GM18507 (cell line): Measurements from ENCODE around the gene DENND2D.
"Not testable (repeated sequence)": the region's sequence is repeated elsewhere in the genome, so short reads cannot be mapped to it uniquely, and the experiment has no call there.

Experiments used
- DNase-seq: peaks from one replicate; pipeline ENCODE4 v3.0.0; 2011; ENCODE audit warnings: low read depth; ENCODE audit not compliant: insufficient read length; ENCODE audit errors: extremely low spot score
- FAIRE-seq: peaks from 2 replicates; lab custom pipeline; 2011; peaks lifted over from hg19 to GRCh38; lab: Jason Lieb, UNC

The DENND2D gene

GRCh38 chr1:111222308-111223125, 22.1 kb upstream of the DENND2D start:
- DNase-seq (peak; percentile 75), FAIRE-seq (peak; percentile 87)

DNA sequence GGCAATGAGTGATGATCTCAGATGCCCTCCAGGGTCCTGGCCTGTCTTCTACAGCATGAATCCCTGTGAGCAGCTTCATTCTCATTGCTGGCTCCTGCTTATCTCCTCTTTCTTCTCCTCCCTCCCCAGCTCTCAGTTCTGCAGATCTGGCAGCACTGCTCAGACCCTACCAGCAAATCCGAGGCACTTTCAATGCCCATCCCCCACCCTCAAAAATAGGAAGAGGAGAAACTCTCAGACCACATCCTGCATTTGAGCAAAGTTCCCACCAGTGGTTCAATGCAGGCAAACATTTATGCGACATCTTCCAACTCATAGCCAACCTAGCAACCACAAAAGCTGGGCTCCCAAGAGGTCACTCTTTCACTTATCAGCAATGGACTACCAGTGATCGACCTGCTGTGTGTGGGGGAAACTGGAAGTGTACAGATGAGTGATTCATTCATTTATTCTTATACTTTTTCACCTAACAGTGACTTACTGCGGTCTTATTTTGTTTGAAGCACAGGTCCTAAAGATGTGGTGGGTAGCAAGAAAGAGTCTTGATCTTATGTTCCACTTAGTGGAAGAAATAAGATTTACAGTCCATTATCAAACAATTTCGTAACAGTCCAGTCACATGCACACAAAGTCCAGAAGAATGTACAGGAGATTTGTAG, 21.3 kb upstream of the DENND2D start:
- FAIRE-seq, result peak; percentile 99
- peak; percentile 69 for DNase-seq

DNA sequence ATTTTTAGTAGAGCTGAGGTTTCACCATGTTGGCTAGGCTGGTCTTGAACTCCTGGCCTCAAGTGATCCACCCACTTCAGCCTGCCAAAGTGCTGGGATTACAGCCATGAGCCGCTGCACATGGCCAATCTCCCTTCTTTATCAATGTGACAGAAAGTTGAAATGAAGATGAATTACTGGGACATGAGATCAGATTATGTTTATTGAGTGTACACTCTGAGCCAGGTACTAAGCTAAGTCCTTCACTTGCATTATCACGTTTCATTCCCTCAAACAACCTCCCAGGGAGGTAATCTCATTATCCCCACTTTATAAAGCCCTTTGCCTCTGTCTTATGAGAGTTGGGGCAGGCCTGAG, 20.8 kb upstream of the DENND2D start:
- FAIRE-seq, result no peak
- DNase-seq, result no peak

- FAIRE-seq (peak; percentile 42), DNase-seq (no peak)
These were observed 19.9 kb upstream of the DENND2D start for GRCh38 chr1:111220302-111220890.

- DNase-seq, result no peak
- peak; percentile 98 for FAIRE-seq
These were observed 19.3 kb upstream of the DENND2D start for GRCh38 chr1:111219557-111220286.

DNA sequence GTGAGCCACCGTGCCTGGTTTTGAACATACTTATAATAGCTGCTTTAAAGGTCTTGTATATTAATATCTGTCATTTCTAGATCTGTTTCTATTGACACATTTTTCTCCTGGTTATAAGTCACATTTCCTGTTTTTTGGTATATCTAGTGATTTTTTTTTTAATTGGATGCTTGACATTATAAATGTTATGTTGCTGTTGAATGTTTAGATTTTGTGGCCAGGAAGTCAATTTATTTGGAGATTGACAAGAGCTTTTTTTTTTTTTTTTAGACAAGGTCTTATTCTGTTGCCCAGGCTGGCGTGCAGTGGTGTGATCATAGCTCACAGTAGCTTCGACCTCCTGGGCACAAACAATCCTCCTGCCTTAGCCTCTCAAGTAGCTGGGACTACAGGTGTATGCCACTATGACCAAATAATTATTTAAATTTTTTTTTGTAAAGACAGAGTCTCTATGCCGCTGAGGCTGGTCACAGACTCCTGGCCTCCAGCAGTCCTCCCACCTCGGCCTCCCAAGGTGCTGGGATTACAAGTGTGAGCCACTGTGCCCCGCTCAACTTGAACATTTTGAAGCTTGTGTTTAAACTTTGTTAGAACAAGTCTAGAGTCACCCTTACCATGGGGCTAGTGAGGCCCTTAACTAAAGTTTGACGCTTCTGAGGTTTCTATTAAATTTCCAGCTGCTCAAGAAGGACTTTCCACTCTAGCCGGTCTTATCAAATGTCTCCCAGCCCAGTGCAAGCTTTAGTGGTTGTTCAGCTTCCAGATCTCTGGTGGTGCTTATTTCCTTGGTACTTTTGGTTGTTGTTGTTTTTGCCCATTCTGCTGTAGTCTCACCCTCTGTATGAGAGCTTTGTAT, 18.5 kb upstream of the DENND2D start:
- FAIRE-seq, result no peak

GRCh38 chr1:111217183-111217910, 16.9 kb upstream of the DENND2D start:
- FAIRE-seq, result peak; percentile 65
- DNase-seq, result no peak

More for the DNA sequence above, 18.5 kb upstream of the DENND2D start:
- DNase-seq, result no peak

DNA sequence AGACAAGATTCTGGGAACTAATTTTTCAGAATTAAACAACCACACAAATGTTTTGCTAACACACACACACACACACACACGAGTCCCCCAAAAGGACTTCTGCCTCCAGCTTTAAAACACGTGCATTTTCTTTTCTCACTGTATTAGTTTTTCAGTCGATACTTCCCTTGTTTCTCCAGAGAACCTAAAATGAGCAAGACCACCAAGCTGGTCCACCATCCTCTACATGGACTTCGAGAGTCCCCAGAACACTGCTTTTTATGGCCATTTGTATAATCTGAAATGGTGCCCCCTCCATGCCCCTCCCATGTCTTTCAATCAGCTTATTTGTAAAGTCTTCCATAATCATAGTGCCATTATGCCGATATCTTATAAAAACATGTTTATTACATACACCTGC, 16.3 kb upstream of the DENND2D start:
- FAIRE-seq (no peak), DNase-seq (no peak)

- not testable (repeated sequence) for FAIRE-seq, DNase-seq
These were observed 14.8 kb upstream of the DENND2D start for GRCh38 chr1:111215285-111215684.

GRCh38 chr1:111214884-111215283, 14.4 kb upstream of the DENND2D start:
- FAIRE-seq (no peak), DNase-seq (no peak)

DNA sequence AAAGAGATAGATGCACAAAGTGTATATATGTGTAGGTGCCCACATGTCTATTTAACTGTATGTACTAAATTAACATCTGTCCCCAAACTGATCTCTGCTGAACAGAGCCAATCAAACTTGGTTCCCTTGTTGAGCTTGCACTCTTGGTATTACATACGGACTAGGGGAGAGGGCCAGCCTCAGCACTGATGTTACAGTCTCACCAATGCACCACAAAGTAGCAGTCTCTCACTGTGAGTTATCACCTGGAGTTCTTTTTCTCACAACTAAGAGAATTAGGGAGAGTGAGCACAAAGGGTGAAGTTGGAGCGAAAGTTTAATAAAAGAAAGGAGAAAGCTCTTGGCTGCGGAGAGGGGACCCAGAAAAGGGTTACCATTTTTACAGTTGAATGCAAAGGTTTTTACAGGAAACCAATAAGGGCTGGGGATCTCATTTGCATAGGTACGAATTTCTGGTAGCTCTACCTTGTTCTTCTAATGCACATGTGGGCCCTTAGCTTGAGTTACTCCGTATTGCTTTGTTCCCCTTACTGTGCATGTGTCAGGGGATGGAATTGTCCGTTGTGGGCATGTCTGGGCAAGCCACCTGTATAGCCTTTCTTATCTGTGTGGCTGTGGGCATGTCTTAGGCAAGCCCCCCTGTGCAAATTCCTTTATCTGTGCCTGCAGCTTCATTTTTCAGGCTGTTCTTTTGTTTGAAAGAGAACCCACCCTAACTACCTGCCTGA, 13.8 kb upstream of the DENND2D start:
- peak; percentile 94 for FAIRE-seq
- DNase-seq, result no peak

DNA sequence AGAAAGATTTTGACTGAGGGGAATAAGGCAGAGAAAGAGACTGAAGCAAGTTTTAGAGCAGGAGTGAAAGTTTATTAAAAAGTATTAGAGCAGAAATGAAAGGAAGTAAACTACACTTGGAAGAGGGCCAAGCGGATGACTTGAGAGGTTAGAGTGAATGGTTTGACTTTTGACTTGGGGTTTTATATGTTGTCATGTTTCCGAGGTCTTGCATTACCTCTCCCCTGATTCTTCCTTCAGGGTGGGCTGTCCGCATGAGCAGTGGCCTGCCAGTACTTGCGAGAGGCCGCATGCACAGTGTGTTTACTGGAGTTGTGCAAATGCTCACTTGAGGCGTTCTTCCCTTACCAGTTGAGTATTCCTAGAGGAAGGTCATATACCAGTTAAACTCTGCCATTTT, 13.0 kb upstream of the DENND2D start:
- DNase-seq, result no peak
- no peak for FAIRE-seq

DNA sequence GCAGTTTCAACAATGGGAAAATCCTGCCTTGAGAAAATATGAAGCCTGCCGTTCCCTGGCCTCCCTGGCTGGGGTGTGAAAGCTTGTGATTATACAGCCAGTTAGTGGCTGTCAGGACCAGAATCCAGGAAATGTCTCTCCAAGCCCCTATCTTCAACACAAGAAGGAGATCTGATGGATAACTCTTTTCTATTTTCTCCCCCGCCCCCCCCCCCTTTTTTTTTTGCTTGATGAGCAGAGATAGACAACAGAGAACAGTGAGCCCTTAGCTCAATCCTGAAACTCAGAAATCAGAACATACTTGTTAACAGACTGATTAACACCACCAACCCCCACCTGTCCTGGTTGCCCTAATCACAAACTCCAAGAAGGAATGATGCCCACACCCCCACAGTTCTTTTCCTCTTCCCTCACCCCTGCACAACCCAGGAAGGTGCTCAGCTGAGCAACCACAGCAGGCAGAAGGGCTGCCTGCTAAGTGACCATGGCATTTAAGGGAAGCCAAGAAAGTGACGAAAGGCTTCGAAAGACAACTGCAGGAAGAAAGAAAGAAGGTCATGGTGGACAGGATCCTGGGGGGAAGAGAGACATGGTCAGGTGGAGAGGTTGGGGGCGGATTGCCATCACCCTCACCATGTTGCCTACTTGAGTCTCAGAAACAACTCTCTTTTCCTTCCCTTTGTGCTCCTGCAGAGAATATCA, 12.3 kb upstream of the DENND2D start:
- FAIRE-seq, result peak; percentile 33

GRCh38 chr1:111211921-111212320, 11.5 kb upstream of the DENND2D start:
- no peak for FAIRE-seq
- no peak for DNase-seq

More for the DNA sequence above, 12.3 kb upstream of the DENND2D start:
- DNase-seq, result no peak

DNA sequence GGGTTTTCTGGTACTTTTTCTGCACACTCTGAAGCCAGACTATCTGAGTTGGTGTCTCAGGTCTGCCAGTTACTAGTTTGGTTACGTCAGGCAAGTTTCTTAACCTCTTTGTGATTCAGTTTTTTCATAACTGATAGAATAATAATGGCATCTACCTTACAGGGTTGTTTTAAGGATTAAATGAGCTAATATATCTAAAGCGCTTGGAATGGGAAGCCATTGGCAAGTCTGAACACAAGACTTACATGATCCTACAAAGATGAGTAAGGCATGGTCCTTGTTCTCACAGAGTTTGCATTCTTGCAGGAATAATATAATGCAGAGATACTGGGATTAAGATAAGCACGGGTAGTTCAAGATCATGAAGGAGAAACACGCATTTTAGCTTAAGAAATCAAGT, 9.2 kb upstream of the DENND2D start:
- DNase-seq (no peak), FAIRE-seq (no peak)

- FAIRE-seq (no peak), DNase-seq (no peak)
These were observed 8.5 kb upstream of the DENND2D start for GRCh38 chr1:111208921-111209320.

- no peak for DNase-seq
- peak; percentile 73 for FAIRE-seq
These were observed 5.2 kb upstream of the DENND2D start for GRCh38 chr1:111205714-111206050.
